ENCODE measurements around the gene RRP1.

Gene RRP1

GRCh38 chr21:43789276-43790009 lies at the start of gene RRP1:
Gene RRP1 (plus strand): TSS chr21:43789577. CDS start chr21:43789630, 53 bp downstream.
- Mint-ChIP-seq H3K4me3 (peak within 1 kb of the TSS; percentile 96 to 99), H3K36me3 (peaks cover 33% of the 10 kb centered on the region in 2 donors), H3K9me3 (no peaks in the 10 kb centered on the region), H3K27me3 (no peaks in the 10 kb centered on the region), H3K4me1 (peaks cover 28 to 35% of the 10 kb centered on the region in 2 donors), H3K27ac (peak within 1 kb of the TSS; percentile 99)
- DNase-seq (peak; percentile 95), ATAC-seq (replicated peaks) (peak; percentile 93)

- no peak for DNase-seq
- ATAC-seq (replicated peaks), result peak; percentile 36 to 57
- H3K9me3 Mint-ChIP-seq, result peaks cover 0 to 1% of the 10 kb centered on the region in 2 donors
- no peaks in the 10 kb centered on the region for H3K27me3 Mint-ChIP-seq
- H3K27ac Mint-ChIP-seq, result no peak overlapping the region
- peaks cover 7 to 33% of the 10 kb centered on the region in 2 donors for H3K4me1 Mint-ChIP-seq
- H3K4me3 Mint-ChIP-seq, result no peak overlapping the region
- H3K36me3 Mint-ChIP-seq, result peaks cover 27 to 41% of the 10 kb centered on the region in 2 donors
These were observed 49.5 kb upstream of the RRP1 start for GRCh38 chr21:43739621-43740435.

GRCh38 chr21:43740497-43741156 lies 48.8 kb upstream of the RRP1 start:
- Mint-ChIP-seq H3K4me3 (peak overlapping the region; percentile 62 to 65), H3K9me3 (peaks cover 0 to 1% of the 10 kb centered on the region in 2 donors), H3K27ac (peak overlapping the region; percentile 81), H3K4me1 (peaks cover 7 to 33% of the 10 kb centered on the region in 2 donors), H3K27me3 (no peaks in the 10 kb centered on the region), H3K36me3 (peaks cover 31 to 49% of the 10 kb centered on the region in 2 donors)
- DNase-seq, result no peak
- peak; percentile 61 to 64 for ATAC-seq (replicated peaks)

GRCh38 chr21:43741423-43742096 lies 47.8 kb upstream of the RRP1 start:
- ATAC-seq (replicated peaks), result no peak

GRCh38 chr21:43743947-43744346 lies 45.4 kb upstream of the RRP1 start:
- Mint-ChIP-seq H3K27ac (no peak overlapping the region), H3K4me1 (peaks cover 7 to 17% of the 10 kb centered on the region in 2 donors), H3K4me3 (no peak overlapping the region), H3K36me3 (peaks cover 43 to 54% of the 10 kb centered on the region in 2 donors), H3K9me3 (peaks cover 0 to 1% of the 10 kb centered on the region in 2 donors), H3K27me3 (no peaks in the 10 kb centered on the region)
- DNase-seq, result no peak
- ATAC-seq (replicated peaks), result no peak

More at GRCh38 chr21:43741423-43742096, 47.8 kb upstream of the RRP1 start:
- Mint-ChIP-seq H3K36me3 (peaks cover 35 to 49% of the 10 kb centered on the region in 2 donors), H3K9me3 (peaks cover 0 to 1% of the 10 kb centered on the region in 2 donors), H3K4me3 (no peak overlapping the region), H3K27me3 (no peaks in the 10 kb centered on the region), H3K27ac (no peak overlapping the region), H3K4me1 (peaks cover 7 to 23% of the 10 kb centered on the region in 2 donors)
- no peak for DNase-seq

- Mint-ChIP-seq H3K36me3 (peaks cover 42 to 51% of the 10 kb centered on the region in 2 donors), H3K9me3 (no peaks in the 10 kb centered on the region), H3K27me3 (no peaks in the 10 kb centered on the region), H3K4me3 (no peak overlapping the region), H3K4me1 (peaks cover 5 to 11% of the 10 kb centered on the region in 2 donors), H3K27ac (no peak overlapping the region)
- DNase-seq (no peak), ATAC-seq (replicated peaks) (no peak)
These were observed 44.7 kb upstream of the RRP1 start for GRCh38 chr21:43744725-43745124.

- Mint-ChIP-seq H3K27me3 (no peaks in the 10 kb centered on the region), H3K9me3 (no peaks in the 10 kb centered on the region), H3K27ac (no peak overlapping the region), H3K4me3 (no peak overlapping the region), H3K4me1 (peaks cover under 1 to 2% of the 10 kb centered on the region in 2 donors), H3K36me3 (peaks cover 46 to 55% of the 10 kb centered on the region in 2 donors)
- no peak for ATAC-seq (replicated peaks)
- no peak for DNase-seq
These were observed 43.4 kb upstream of the RRP1 start for GRCh38 chr21:43745772-43746517.

- Mint-ChIP-seq H3K27me3 (no peaks in the 10 kb centered on the region), H3K4me3 (no peak overlapping the region), H3K9me3 (no peaks in the 10 kb centered on the region), H3K27ac (no peak overlapping the region), H3K4me1 (peaks cover 0 to 2% of the 10 kb centered on the region in 2 donors), H3K36me3 (peaks cover 62 to 69% of the 10 kb centered on the region in 2 donors)
- DNase-seq (no peak), ATAC-seq (replicated peaks) (no peak)
These were observed 40.8 kb upstream of the RRP1 start for GRCh38 chr21:43748622-43749021.

GRCh38 chr21:43749651-43750262 lies 39.6 kb upstream of the RRP1 start:
- Mint-ChIP-seq H3K36me3 (peaks cover 64 to 69% of the 10 kb centered on the region in 2 donors), H3K9me3 (peaks cover 0 to 3% of the 10 kb centered on the region in 2 donors), H3K4me1 (peaks cover 0 to 2% of the 10 kb centered on the region in 2 donors), H3K27me3 (no peaks in the 10 kb centered on the region), H3K4me3 (no peak overlapping the region), H3K27ac (peak overlapping the region; percentile 59)
- ATAC-seq (replicated peaks), result no peak
- no peak for DNase-seq

- Mint-ChIP-seq H3K9me3 (peaks cover 0 to 3% of the 10 kb centered on the region in 2 donors), H3K36me3 (peaks cover 64 to 66% of the 10 kb centered on the region in 2 donors), H3K27me3 (no peaks in the 10 kb centered on the region), H3K27ac (no peak overlapping the region), H3K4me1 (peaks cover 0 to 2% of the 10 kb centered on the region in 2 donors), H3K4me3 (no peak overlapping the region)
- ATAC-seq (replicated peaks) (no peak), DNase-seq (no peak)
These were observed 38.9 kb upstream of the RRP1 start for GRCh38 chr21:43750339-43751033.

- Mint-ChIP-seq H3K9me3 (peaks cover 0 to 3% of the 10 kb centered on the region in 2 donors), H3K27ac (no peak overlapping the region), H3K27me3 (no peaks in the 10 kb centered on the region), H3K4me3 (no peak overlapping the region), H3K4me1 (peaks cover 0 to 2% of the 10 kb centered on the region in 2 donors), H3K36me3 (peaks cover 57 to 66% of the 10 kb centered on the region in 2 donors)
- ATAC-seq (replicated peaks), result no peak
- no peak for DNase-seq
These were observed 37.3 kb upstream of the RRP1 start for GRCh38 chr21:43751955-43752591.

Data from stimulated activated naive B cell treated with anti-CD40 and anti-IgM and Interleukin-4, amounts not matched to agents 10 μg/mL and 1 μg/mL and 100 μg/mL, for 72 hours (primary cell).